Measurements from ENCODE around the gene MT2A. TPM values are rescaled to one million over a fixed set of nuclear protein-coding genes. Genes with fewer than 3 reads are reported as not detected.

The MT2A gene
- total and polyA plus RNA-seq, 8 donors, result 71.0 to 495 (median 198) TPM

- DNase-seq (no peak), ATAC-seq (no peak), FAIRE-seq (no peak)
- intact Hi-C loops (cut with DNase I), result no loop called here
- H3K27ac ChIP-seq, result no peak overlapping the region
- H3K36me3 ChIP-seq, result no peaks in the 10 kb centered on the region
- H3K27me3 ChIP-seq, result no peaks in the 10 kb centered on the region
- H3K9me3 ChIP-seq, result no peaks in the 10 kb centered on the region
- peaks cover 5 to 17% (median 8%) of the 10 kb centered on the region in 3 donors for H3K4me1 ChIP-seq
- H3K4me3 ChIP-seq, result no peak overlapping the region
- 89 to 94% methylated on average over 1 of the region's 1 CpG for WGBS, 2 donors
- TF ChIP-seq CTCF (IDR thresholded peaks at IDR 0.05), result no peak
Measured at GRCh38 chr16:56640076-56640475, 31.7 kb downstream of the MT2A start.

GRCh38 chr16:56641166-56641565, 32.8 kb downstream of the MT2A start:
- ATAC-seq, result no peak
- no peak overlapping the region for H3K4me3 ChIP-seq
- no peaks in the 10 kb centered on the region for H3K27me3 ChIP-seq
- DNase-seq, result no peak
- intact Hi-C loops (cut with DNase I), result no loop called here
- WGBS, 2 donors, result 96 to 98% methylated on average over 2 of the region's 2 CpGs
- H3K4me1 ChIP-seq, result peaks cover 5 to 17% (median 8%) of the 10 kb centered on the region in 3 donors
- no peaks in the 10 kb centered on the region for H3K36me3 ChIP-seq
- H3K27ac ChIP-seq, result no peak overlapping the region
- no peak for TF ChIP-seq CTCF (IDR thresholded peaks at IDR 0.05)
- no peaks in the 10 kb centered on the region for H3K9me3 ChIP-seq
- no peak for FAIRE-seq

GRCh38 chr16:56643080-56643778, 34.8 kb downstream of the MT2A start:
- DNase-seq (peak; percentile 87 to 95 (median 88)), ATAC-seq (peak; percentile 95 to 97 (median 96)), FAIRE-seq (no peak)
- Histone ChIP-seq H3K4me1 (peaks cover 5 to 17% (median 8%) of the 10 kb centered on the region in 3 donors), H3K9me3 (no peaks in the 10 kb centered on the region), H3K27ac (peak overlapping the region; percentile 24 to 72 (median 46)), H3K36me3 (no peaks in the 10 kb centered on the region), H3K27me3 (no peaks in the 10 kb centered on the region), H3K4me3 (peak overlapping the region; percentile 7 to 47 (median 30))
- intact Hi-C loops (cut with DNase I), result no loop called here
- TF ChIP-seq CTCF (IDR thresholded peaks at IDR 0.05), result peak in 3 of 4 donors; percentile 21 to 45 (median 28)
- 3 to 4% methylated on average over 38 to 42 of the region's 42 CpGs for WGBS, 2 donors

DNA sequence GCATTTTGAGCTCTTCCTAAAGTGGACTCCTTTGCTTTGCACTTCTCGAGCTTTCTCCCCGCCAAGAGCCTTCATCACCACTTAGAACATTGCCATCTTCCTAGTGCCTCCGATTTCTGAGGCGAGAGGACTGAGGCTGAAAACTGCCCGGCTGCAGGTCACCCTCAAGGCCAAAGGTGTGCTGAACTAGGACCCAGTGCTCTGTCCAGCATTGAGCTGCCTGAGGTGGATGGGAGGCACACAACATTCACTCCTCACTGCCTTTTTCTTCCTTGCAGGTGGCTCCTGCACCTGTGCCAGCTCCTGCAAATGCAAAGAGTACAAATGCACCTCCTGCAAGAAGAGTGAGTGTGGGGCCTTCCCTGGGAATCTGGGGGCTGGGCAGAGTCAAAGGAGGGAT, 35.4 kb downstream of the MT2A start:
- Histone ChIP-seq H3K27me3 (no peaks in the 10 kb centered on the region), H3K27ac (peak overlapping the region in 2 of 4 donors; percentile 49 to 72), H3K9me3 (no peaks in the 10 kb centered on the region), H3K4me3 (peak overlapping the region in 2 of 4 donors; percentile 44 to 47), H3K36me3 (no peaks in the 10 kb centered on the region), H3K4me1 (peaks cover 4 to 13% (median 5%) of the 10 kb centered on the region in 3 donors)
- WGBS, 2 donors, result 34 to 48% methylated on average over 5 of the region's 5 CpGs
- TF ChIP-seq CTCF (IDR thresholded peaks at IDR 0.05), result no peak
- no peak for FAIRE-seq
- intact Hi-C loops (cut with DNase I), result no loop called here
- no peak for ATAC-seq
- no peak for DNase-seq

- no peak overlapping the region for H3K27ac ChIP-seq
- no peaks in the 10 kb centered on the region for H3K36me3 ChIP-seq
- intact Hi-C loops (cut with DNase I), result no loop called here
- no peak for DNase-seq
- 92% methylated on average over 1 of the region's 1 CpG for WGBS, 2 donors
- H3K27me3 ChIP-seq, result no peaks in the 10 kb centered on the region
- no peak for TF ChIP-seq CTCF (IDR thresholded peaks at IDR 0.05)
- H3K9me3 ChIP-seq, result no peaks in the 10 kb centered on the region
- peaks cover 0 to 7% (median 5%) of the 10 kb centered on the region in 3 donors for H3K4me1 ChIP-seq
- FAIRE-seq, result no peak
- no peak for ATAC-seq
- H3K4me3 ChIP-seq, result no peak overlapping the region
Measured at GRCh38 chr16:56645311-56645710, 36.9 kb downstream of the MT2A start.
